Right renal cortex interstitium (tissue), 3 donors: ENCODE measurements around the gene PEPD. TPM values are rescaled to one million over a fixed set of nuclear protein-coding genes. Genes with fewer than 3 reads are reported as not detected.
"Not testable (repeated sequence)": the region's sequence is repeated elsewhere in the genome, so short reads cannot be mapped to it uniquely, and the experiment has no call there.

Experiments
- DNase-seq, 3 donors: peaks; one replicate each; pipeline ENCODE4 v3.0.0-alpha.2; 2013; ENCODE audit warnings: low read depth in 3 of 3, low spot score in 2 of 3
- polyA plus RNA-seq, 3 donors: library from polyadenylated mRNA; unstranded; fragments of 120-200 nt; gene quantifications; one replicate each; pipeline ENCODE4 v1.2.1, GENCODE V29; 2013; ENCODE audit not compliant: insufficient read length in 3 of 3

PEPD gene
- polyA plus RNA-seq, 3 donors = 112 to 141 (median 123) TPM

GRCh38 chr19:33479570-33479969 is 42.0 kb downstream of the PEPD start:
- not testable (repeated sequence) for DNase-seq

- no peak for DNase-seq
These were observed 43.8 kb downstream of the PEPD start for GRCh38 chr19:33477781-33478180.

GRCh38 chr19:33476151-33476707 is 45.4 kb downstream of the PEPD start:
- DNase-seq = no peak

- no peak for DNase-seq
These were observed 47.8 kb downstream of the PEPD start for GRCh38 chr19:33473653-33474305.

GRCh38 chr19:33472691-33473652 is 48.6 kb downstream of the PEPD start:
- DNase-seq = no peak

GRCh38 chr19:33472226-33472625 is 49.4 kb downstream of the PEPD start:
- DNase-seq = no peak

- DNase-seq = no peak
These were observed 50.2 kb downstream of the PEPD start for GRCh38 chr19:33471111-33471996.

GRCh38 chr19:33470686-33471085 is 50.9 kb downstream of the PEPD start:
- DNase-seq = no peak

- no peak for DNase-seq
These were observed 51.6 kb downstream of the PEPD start for GRCh38 chr19:33470040-33470330.

GRCh38 chr19:33469171-33470039 is 52.2 kb downstream of the PEPD start:
- no peak for DNase-seq

GRCh38 chr19:33468361-33469170 is 53.0 kb downstream of the PEPD start:
- DNase-seq = no peak

- DNase-seq = no peak
These were observed 53.7 kb downstream of the PEPD start for GRCh38 chr19:33467851-33468250.

GRCh38 chr19:33465834-33466233 is 55.8 kb downstream of the PEPD start:
- no peak for DNase-seq

- DNase-seq = no peak
These were observed 56.2 kb downstream of the PEPD start for GRCh38 chr19:33465371-33465770.

GRCh38 chr19:33464733-33465115 is 56.9 kb downstream of the PEPD start:
- no peak for DNase-seq

GRCh38 chr19:33464010-33464732 is 57.4 kb downstream of the PEPD start:
- no peak for DNase-seq

- DNase-seq = no peak
These were observed 58.4 kb downstream of the PEPD start for GRCh38 chr19:33463199-33463598.

- no peak for DNase-seq
These were observed 59.3 kb downstream of the PEPD start for GRCh38 chr19:33462112-33462791.
